EL (cell line): ENCODE results near the gene TP53I3.
"Not testable (repeated sequence)": the region's sequence is repeated elsewhere in the genome, so short reads cannot be mapped to it uniquely, and the experiment has no call there.

Experiments
- DNase-seq: peaks from one replicate; pipeline ENCODE4 v3.0.0-alpha.2; 2016

TP53I3 gene

GRCh38 chr2:24051833-24052232, 32.8 kb downstream of the TP53I3 start:
- DNase-seq: no peak

GRCh38 chr2:24050041-24050979, 34.3 kb downstream of the TP53I3 start:
- peak; percentile 30 for DNase-seq

DNA sequence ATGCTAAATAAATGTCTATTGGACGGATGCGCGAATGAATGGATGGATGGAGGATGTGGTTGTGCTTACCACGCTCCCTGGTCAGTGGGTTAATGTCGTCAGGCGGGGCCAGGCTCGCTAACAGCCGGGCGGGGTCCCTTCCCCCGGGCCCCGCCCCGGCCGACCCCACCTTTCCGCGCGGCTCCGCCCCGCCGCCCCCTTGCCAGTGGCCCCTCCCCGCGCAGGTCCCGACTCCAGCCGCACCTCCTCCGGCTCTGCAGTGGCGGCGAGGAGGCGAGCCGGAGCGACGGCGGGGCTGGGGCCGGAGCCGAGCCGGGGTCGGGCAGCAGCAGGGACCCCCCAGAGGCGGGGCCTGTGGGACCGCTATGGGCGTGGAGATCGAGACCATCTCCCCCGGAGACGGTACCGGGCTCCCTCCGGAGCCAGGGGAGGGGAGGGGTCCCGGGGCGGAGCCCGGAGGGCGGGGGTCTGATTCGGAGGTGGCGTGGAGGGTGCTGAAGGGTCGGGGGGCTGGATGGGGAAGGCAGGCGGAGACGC, 35.1 kb downstream of the TP53I3 start, which contains the start of gene FKBP1B:
Gene FKBP1B (plus strand): TSS at position 257 of the 537 bp plus-strand sequence. CDS start 109 bp downstream, at position 366.
- DNase-seq: peak; percentile 74

- DNase-seq: peak; percentile 17
These were observed 35.7 kb downstream of the TP53I3 start for GRCh38 chr2:24048769-24049484.

DNA sequence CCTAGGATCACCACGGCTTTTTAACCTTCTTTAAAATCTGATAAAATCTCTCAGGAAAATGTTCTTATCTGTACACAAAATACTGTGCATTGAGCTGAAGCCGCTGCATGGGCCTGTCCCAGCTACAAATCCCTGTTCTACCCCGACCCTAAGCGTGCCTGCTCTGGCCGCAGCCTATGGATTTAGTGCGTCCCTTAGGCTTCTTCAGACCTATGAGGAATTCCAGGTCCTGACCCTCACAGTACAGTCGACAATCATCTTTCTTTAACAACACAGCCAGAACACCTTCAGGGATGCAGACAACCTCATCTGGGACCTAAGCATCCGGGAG, 37.0 kb downstream of the TP53I3 start:
- no peak for DNase-seq

GRCh38 chr2:24046930-24047702, 37.5 kb downstream of the TP53I3 start, which contains the start of gene WDCP:
Gene WDCP, minus strand, starts transcription at chr2:24047391. Its CDS starts 7,897 bp downstream, at chr2:24039494.
- peak; percentile 99 for DNase-seq

DNA sequence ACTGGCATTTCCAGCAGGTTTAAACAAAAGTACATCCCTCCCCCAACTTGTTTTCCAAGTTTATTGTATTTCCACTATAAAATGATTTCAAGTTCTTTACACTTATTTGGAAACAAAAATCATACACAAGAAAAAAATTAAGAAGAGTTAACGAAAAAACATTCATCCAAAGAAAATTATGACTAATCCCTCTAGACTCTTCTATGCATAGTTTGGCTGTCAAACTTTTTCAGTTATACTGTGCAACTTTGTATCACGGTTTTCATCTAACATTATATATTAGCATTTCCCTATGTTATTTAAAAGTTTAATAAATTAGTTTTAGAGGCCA, 38.1 kb downstream of the TP53I3 start:
- no peak for DNase-seq

GRCh38 chr2:24045511-24046508, 38.8 kb downstream of the TP53I3 start:
- DNase-seq: no peak

DNA sequence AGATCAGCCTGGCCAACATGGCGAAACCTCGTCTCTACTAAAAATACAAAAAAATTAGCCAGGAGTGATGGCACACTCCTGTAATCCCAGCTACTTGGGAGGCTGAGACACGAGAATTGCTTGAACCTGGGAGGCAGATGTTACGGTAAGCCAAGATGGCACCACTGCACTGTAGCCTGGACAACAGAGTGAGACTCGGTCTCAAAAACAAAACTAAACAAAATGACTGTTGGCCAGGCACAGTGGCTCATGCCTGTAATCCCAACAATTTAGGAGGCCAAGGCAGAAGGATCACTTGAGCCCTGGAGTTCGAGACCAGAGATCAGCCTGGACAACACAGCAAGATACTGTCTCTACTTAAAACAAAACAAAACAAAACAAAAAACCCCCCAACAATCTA, 41.5 kb downstream of the TP53I3 start:
- not testable (repeated sequence) for DNase-seq

DNA sequence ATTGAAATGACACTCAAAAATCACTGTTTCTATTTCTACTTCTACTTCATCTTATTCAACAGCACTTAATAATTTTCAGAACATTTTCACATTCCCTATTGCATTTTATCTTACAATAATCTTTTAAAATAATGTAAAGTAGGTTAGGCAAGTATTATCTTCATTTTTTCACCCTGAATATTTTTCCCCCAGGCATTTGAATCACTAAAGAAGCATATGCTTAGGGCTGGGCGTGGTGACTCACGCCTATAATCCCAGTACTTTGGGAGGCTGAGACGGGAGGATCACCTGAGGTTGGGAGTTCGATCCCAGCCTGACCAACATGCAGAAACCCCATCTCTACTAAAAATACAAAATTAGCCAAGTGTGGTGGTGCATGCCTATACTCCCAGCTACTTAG, 44.1 kb downstream of the TP53I3 start:
- DNase-seq: peak; percentile 38

- no peak for DNase-seq
These were observed 45.7 kb downstream of the TP53I3 start for GRCh38 chr2:24038786-24039499.
